ENCODE results near the gene AKR1C3.

- TF ChIP-seq POLR2A (IDR thresholded peaks at IDR 0.05), result no peak
- TF ChIP-seq, protein P1, sequence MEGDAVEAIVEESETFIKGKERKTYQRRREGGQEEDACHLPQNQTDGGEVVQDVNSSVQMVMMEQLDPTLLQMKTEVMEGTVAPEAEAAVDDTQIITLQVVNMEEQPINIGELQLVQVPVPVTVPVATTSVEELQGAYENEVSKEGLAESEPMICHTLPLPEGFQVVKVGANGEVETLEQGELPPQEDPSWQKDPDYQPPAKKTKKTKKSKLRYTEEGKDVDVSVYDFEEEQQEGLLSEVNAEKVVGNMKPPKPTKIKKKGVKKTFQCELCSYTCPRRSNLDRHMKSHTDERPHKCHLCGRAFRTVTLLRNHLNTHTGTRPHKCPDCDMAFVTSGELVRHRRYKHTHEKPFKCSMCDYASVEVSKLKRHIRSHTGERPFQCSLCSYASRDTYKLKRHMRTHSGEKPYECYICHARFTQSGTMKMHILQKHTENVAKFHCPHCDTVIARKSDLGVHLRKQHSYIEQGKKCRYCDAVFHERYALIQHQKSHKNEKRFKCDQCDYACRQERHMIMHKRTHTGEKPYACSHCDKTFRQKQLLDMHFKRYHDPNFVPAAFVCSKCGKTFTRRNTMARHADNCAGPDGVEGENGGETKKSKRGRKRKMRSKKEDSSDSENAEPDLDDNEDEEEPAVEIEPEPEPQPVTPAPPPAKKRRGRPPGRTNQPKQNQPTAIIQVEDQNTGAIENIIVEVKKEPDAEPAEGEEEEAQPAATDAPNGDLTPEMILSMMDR (IDR thresholded peaks at IDR 0.05), result no peak
Observed at GRCh38 chr10:5081091-5081490, 13.1 kb upstream of the AKR1C3 start.
